WTC11 (cell line): ENCODE data around the gene GRK1. TPM values are rescaled to one million over a fixed set of nuclear protein-coding genes. Genes with fewer than 3 reads are reported as not detected.

Source experiments
- ATAC-seq: fragments of 200-7000 bp; cut with Tn5 transposase; 2 replicates; pipeline ENCODE4 v1.10.0; 2021; ENCODE audit warnings: mild to moderate bottlenecking, moderate library complexity
- CTCF ChIA-PET: fragments of 300-600 bp; sonication (Branson Sonifier 250); formaldehyde crosslinking; loops from one replicate; lab custom pipeline; 2021; ENCODE audit warnings: antibody characterized with exemption; lab: Charles Lee
- POLR2A ChIA-PET: fragments of 350-600 bp; sonication (Branson Sonifier 250); formaldehyde crosslinking; loops from one replicate; lab custom pipeline; 2021; ENCODE audit warnings: antibody characterized with exemption; lab: Charles Lee
- DNase-seq: peaks from one replicate; pipeline ENCODE4 v3.0.0; 2021; ENCODE audit warnings: low spot score
- H3K27ac Mint-ChIP-seq: 2 replicates; pipeline ENCODE4 v1.8.0; 2021; ENCODE audit warnings: mixed read lengths
- H3K27me3 Mint-ChIP-seq: 2 replicates; pipeline ENCODE4 v1.8.0; 2021; ENCODE audit warnings: low read depth, mild to moderate bottlenecking, moderate library complexity, mixed read lengths
- H3K36me3 Mint-ChIP-seq: 2 replicates; pipeline ENCODE4 v1.8.0; 2021; ENCODE audit warnings: mixed read lengths
- H3K4me1 Mint-ChIP-seq: 2 replicates; pipeline ENCODE4 v1.8.0; 2022; ENCODE audit warnings: mixed read lengths
- H3K4me3 Mint-ChIP-seq: 2 replicates; pipeline ENCODE4 v1.8.0; 2021; ENCODE audit warnings: mild to moderate bottlenecking, moderate library complexity, mixed read lengths
- H3K9me3 Mint-ChIP-seq: 2 replicates; pipeline ENCODE4 v1.8.0; 2021; ENCODE audit warnings: mixed read lengths
- CBFB ChIP-seq: sonication (generic); formaldehyde crosslinking; IDR thresholded peaks from 2 replicates; pipeline ENCODE4 v1.8.1; 2022; ENCODE audit warnings: mild to moderate bottlenecking, low read depth, missing genetic modification reagents
- CREM ChIP-seq: sonication (generic); formaldehyde crosslinking; IDR thresholded peaks from 2 replicates; pipeline ENCODE4 v1.8.1; 2022; ENCODE audit warnings: mild to moderate bottlenecking, missing genetic modification reagents, moderate library complexity
- ELF4 ChIP-seq: sonication (generic); formaldehyde crosslinking; IDR thresholded peaks from 2 replicates; pipeline ENCODE4 v1.8.1; 2022; ENCODE audit warnings: low read depth, mild to moderate bottlenecking, moderate library complexity, missing genetic modification reagents
- FOXJ3 ChIP-seq: sonication (generic); formaldehyde crosslinking; IDR thresholded peaks from 2 replicates; pipeline ENCODE4 v1.9.0; 2021; ENCODE audit warnings: missing genetic modification reagents, mild to moderate bottlenecking, borderline replicate concordance
- FOXP1 ChIP-seq: sonication (generic); formaldehyde crosslinking; IDR thresholded peaks from 2 replicates; pipeline ENCODE4 v1.8.0; 2022; ENCODE audit warnings: missing genetic modification reagents, mild to moderate bottlenecking, moderate library complexity, borderline replicate concordance
- GABPB1 ChIP-seq: sonication (generic); formaldehyde crosslinking; IDR thresholded peaks from 2 replicates; pipeline ENCODE4 v1.8.1; 2023; ENCODE audit warnings: mild to moderate bottlenecking, missing genetic modification reagents
- GRHL2 ChIP-seq: fragments of 250-450 bp; sonication (Bioruptor Pico); IDR thresholded peaks from 2 replicates; pipeline ENCODE4 v1.8.0; 2022; ENCODE audit warnings: mild to moderate bottlenecking, moderate library complexity; ENCODE audit not compliant: insufficient replicate concordance, severe bottlenecking
- HMGA2 ChIP-seq: fragments of 250-450 bp; sonication (Bioruptor Pico); IDR thresholded peaks from 2 replicates; pipeline ENCODE4 v1.4.0; 2021; ENCODE audit warnings: mild to moderate bottlenecking, moderate library complexity
- MXD4 ChIP-seq: fragments of 250-450 bp; sonication (Bioruptor Pico); IDR thresholded peaks from 2 replicates; pipeline ENCODE4 v1.8.0; 2021; ENCODE audit warnings: mild to moderate bottlenecking, moderate library complexity, borderline replicate concordance
- OVOL2 ChIP-seq: fragments of 250-450 bp; sonication (Bioruptor Pico); IDR thresholded peaks from 2 replicates; pipeline ENCODE4 v1.9.0; 2021; ENCODE audit warnings: mild to moderate bottlenecking, borderline replicate concordance
- RORB ChIP-seq: fragments of 250-450 bp; sonication (Bioruptor Pico); IDR thresholded peaks from 2 replicates; pipeline ENCODE4 v1.9.0; 2021; ENCODE audit warnings: mild to moderate bottlenecking
- TCF7 ChIP-seq: sonication (generic); formaldehyde crosslinking; IDR thresholded peaks from 2 replicates; pipeline ENCODE4 v1.8.0; 2022; ENCODE audit warnings: mild to moderate bottlenecking, low read depth, missing genetic modification reagents, moderate library complexity
- TEAD4 ChIP-seq: sonication (generic); formaldehyde crosslinking; IDR thresholded peaks from 2 replicates; pipeline ENCODE4 v1.8.0; 2022; ENCODE audit warnings: mild to moderate bottlenecking, missing genetic modification reagents
- ZNF138 ChIP-seq: sonication (generic); formaldehyde crosslinking; conservative IDR thresholded peaks from 2 replicates; pipeline ENCODE4 v1.8.1; 2022; ENCODE audit warnings: mild to moderate bottlenecking, moderate library complexity, missing genetic modification reagents
- ZNF219 ChIP-seq: sonication (generic); formaldehyde crosslinking; IDR thresholded peaks from 2 replicates; pipeline ENCODE4 v1.8.0; 2023; ENCODE audit warnings: missing genetic modification reagents, mild to moderate bottlenecking, borderline replicate concordance
- ZNF317 ChIP-seq: sonication (generic); formaldehyde crosslinking; IDR thresholded peaks from 2 replicates; pipeline ENCODE4 v1.8.1; 2023; ENCODE audit warnings: low read depth, mild to moderate bottlenecking, moderate library complexity, missing genetic modification reagents, borderline replicate concordance
- total RNA-seq: library from RNA; stranded (reverse); gene quantifications from 3 replicates; pipeline ENCODE4 v1.2.3, GENCODE V29; 2021
- TF ChIP-seq, protein P1 (sequence below): sonication (generic); formaldehyde crosslinking; IDR thresholded peaks from 2 replicates; pipeline ENCODE4 v1.8.1; 2023; ENCODE audit warnings: mild to moderate bottlenecking, missing genetic modification reagents
- TF ChIP-seq, protein P2 (sequence below): sonication (generic); formaldehyde crosslinking; IDR thresholded peaks from 2 replicates; pipeline ENCODE4 v1.8.1; 2022; ENCODE audit warnings: low read depth, missing genetic modification reagents, borderline replicate concordance
- TF ChIP-seq, protein P3 (sequence below): sonication (generic); formaldehyde crosslinking; IDR thresholded peaks from 2 replicates; pipeline ENCODE4 v1.8.1; 2023; ENCODE audit warnings: mild to moderate bottlenecking, missing genetic modification reagents, moderate library complexity
- TF ChIP-seq, protein P4 (sequence below): sonication (generic); formaldehyde crosslinking; IDR thresholded peaks from 2 replicates; pipeline ENCODE4 v1.8.1; 2022; ENCODE audit warnings: mild to moderate bottlenecking, missing genetic modification reagents, moderate library complexity, borderline replicate concordance
- TF ChIP-seq, protein P5 (sequence below): sonication (generic); formaldehyde crosslinking; IDR thresholded peaks from 2 replicates; pipeline ENCODE4 v1.8.0; 2022; ENCODE audit warnings: missing genetic modification reagents
- TF ChIP-seq, protein P6 (sequence below): fragments of 250-450 bp; sonication (Bioruptor Pico); IDR thresholded peaks from 2 replicates; pipeline ENCODE4 v2.1.2; 2022; ENCODE audit warnings: mild to moderate bottlenecking, moderate library complexity
- TF ChIP-seq, protein P7 (sequence below): fragments of 250-450 bp; sonication (Bioruptor Pico); IDR thresholded peaks from 2 replicates; pipeline ENCODE4 v1.9.0; 2021; ENCODE audit warnings: mild to moderate bottlenecking

GRK1 gene
- total RNA-seq, 1 experiment from 2014 or later = 0.17 TPM

DNA sequence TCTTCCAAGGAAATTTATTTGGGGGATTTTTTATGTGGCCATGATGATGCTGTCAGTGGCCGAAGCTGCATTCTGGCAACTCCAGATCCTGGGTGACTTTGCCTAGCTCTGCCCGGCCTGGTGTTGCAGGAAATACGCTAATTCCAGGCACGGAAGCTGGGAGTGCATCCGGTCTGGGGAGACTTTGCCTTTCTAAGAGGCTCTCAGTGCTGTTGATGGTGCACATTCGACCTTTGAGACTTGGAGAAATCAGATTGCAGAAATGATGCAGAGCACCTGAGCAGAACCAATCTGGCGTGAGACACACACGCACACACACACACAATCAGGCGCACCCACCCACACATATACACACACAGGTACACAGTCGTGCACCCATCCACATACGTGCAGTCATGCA lies 86.2 kb downstream of the GRK1 start (continued):
- TF ChIP-seq, protein P1, sequence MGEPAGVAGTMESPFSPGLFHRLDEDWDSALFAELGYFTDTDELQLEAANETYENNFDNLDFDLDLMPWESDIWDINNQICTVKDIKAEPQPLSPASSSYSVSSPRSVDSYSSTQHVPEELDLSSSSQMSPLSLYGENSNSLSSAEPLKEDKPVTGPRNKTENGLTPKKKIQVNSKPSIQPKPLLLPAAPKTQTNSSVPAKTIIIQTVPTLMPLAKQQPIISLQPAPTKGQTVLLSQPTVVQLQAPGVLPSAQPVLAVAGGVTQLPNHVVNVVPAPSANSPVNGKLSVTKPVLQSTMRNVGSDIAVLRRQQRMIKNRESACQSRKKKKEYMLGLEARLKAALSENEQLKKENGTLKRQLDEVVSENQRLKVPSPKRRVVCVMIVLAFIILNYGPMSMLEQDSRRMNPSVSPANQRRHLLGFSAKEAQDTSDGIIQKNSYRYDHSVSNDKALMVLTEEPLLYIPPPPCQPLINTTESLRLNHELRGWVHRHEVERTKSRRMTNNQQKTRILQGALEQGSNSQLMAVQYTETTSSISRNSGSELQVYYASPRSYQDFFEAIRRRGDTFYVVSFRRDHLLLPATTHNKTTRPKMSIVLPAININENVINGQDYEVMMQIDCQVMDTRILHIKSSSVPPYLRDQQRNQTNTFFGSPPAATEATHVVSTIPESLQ (CRISPR knock-in tag) = no peak
- TF ChIP-seq, protein P2, sequence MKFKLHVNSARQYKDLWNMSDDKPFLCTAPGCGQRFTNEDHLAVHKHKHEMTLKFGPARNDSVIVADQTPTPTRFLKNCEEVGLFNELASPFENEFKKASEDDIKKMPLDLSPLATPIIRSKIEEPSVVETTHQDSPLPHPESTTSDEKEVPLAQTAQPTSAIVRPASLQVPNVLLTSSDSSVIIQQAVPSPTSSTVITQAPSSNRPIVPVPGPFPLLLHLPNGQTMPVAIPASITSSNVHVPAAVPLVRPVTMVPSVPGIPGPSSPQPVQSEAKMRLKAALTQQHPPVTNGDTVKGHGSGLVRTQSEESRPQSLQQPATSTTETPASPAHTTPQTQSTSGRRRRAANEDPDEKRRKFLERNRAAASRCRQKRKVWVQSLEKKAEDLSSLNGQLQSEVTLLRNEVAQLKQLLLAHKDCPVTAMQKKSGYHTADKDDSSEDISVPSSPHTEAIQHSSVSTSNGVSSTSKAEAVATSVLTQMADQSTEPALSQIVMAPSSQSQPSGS (CRISPR knock-in tag) = no peak
- no peak for TF ChIP-seq GABPB1 (CRISPR knock-in tag)
- TF ChIP-seq OVOL2 = no peak
- TF ChIP-seq, protein P3, sequence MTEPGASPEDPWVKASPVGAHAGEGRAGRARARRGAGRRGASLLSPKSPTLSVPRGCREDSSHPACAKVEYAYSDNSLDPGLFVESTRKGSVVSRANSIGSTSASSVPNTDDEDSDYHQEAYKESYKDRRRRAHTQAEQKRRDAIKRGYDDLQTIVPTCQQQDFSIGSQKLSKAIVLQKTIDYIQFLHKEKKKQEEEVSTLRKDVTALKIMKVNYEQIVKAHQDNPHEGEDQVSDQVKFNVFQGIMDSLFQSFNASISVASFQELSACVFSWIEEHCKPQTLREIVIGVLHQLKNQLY (CRISPR knock-in tag) = no peak

DNA sequence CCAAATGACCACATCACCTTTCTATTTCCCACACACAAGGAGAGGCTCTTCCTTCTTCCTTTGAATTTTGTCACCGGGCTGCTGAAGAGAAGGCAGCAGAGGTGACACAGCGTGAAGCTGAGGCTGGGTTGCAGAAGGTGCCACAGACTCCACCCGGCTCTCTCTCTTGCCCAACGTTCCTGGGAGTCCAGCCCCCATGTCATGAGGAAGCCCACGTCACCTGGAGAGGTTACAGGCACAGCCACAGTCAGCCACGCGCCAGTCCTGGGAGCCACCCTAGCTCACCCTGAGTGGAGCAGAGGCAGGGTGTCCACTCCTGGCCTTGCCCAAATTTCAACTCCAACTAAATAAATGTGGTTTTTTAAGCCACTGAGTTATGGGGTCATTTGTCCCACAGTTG lies 87.2 kb downstream of the GRK1 start:
- H3K4me3 Mint-ChIP-seq = no peak overlapping the region

More for the DNA sequence above, 87.2 kb downstream of the GRK1 start:
- TF ChIP-seq GRHL2 (CRISPR knock-in tag) (no peak), ZNF317 (CRISPR knock-in tag) (no peak), CREM (CRISPR knock-in tag) (no peak), TEAD4 (no peak), RORB (CRISPR knock-in tag) (no peak), MXD4 (CRISPR knock-in tag) (no peak), FOXJ3 (no peak), ZNF219 (no peak), TCF7 (CRISPR knock-in tag) (no peak), HMGA2 (CRISPR knock-in tag) (no peak), FOXP1 (CRISPR knock-in tag) (no peak), ZNF138 (CRISPR knock-in tag) (no peak), ELF4 (CRISPR knock-in tag) (no peak), CBFB (CRISPR knock-in tag) (no peak)
- TF ChIP-seq, protein P4, sequence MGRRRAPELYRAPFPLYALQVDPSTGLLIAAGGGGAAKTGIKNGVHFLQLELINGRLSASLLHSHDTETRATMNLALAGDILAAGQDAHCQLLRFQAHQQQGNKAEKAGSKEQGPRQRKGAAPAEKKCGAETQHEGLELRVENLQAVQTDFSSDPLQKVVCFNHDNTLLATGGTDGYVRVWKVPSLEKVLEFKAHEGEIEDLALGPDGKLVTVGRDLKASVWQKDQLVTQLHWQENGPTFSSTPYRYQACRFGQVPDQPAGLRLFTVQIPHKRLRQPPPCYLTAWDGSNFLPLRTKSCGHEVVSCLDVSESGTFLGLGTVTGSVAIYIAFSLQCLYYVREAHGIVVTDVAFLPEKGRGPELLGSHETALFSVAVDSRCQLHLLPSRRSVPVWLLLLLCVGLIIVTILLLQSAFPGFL (CRISPR knock-in tag) = no peak
- TF ChIP-seq, protein P5, sequence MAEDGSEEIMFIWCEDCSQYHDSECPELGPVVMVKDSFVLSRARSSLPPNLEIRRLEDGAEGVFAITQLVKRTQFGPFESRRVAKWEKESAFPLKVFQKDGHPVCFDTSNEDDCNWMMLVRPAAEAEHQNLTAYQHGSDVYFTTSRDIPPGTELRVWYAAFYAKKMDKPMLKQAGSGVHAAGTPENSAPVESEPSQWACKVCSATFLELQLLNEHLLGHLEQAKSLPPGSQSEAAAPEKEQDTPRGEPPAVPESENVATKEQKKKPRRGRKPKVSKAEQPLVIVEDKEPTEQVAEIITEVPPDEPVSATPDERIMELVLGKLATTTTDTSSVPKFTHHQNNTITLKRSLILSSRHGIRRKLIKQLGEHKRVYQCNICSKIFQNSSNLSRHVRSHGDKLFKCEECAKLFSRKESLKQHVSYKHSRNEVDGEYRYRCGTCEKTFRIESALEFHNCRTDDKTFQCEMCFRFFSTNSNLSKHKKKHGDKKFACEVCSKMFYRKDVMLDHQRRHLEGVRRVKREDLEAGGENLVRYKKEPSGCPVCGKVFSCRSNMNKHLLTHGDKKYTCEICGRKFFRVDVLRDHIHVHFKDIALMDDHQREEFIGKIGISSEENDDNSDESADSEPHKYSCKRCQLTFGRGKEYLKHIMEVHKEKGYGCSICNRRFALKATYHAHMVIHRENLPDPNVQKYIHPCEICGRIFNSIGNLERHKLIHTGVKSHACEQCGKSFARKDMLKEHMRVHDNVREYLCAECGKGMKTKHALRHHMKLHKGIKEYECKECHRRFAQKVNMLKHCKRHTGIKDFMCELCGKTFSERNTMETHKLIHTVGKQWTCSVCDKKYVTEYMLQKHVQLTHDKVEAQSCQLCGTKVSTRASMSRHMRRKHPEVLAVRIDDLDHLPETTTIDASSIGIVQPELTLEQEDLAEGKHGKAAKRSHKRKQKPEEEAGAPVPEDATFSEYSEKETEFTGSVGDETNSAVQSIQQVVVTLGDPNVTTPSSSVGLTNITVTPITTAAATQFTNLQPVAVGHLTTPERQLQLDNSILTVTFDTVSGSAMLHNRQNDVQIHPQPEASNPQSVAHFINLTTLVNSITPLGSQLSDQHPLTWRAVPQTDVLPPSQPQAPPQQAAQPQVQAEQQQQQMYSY = no peak
- TF ChIP-seq, protein P6, sequence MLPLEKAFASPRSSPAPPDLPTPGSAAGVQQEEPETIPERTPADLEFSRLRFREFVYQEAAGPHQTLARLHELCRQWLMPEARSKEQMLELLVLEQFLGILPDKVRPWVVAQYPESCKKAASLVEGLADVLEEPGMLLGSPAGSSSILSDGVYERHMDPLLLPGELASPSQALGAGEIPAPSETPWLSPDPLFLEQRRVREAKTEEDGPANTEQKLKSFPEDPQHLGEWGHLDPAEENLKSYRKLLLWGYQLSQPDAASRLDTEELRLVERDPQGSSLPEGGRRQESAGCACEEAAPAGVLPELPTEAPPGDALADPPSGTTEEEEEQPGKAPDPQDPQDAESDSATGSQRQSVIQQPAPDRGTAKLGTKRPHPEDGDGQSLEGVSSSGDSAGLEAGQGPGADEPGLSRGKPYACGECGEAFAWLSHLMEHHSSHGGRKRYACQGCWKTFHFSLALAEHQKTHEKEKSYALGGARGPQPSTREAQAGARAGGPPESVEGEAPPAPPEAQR (CRISPR knock-in tag) = no peak
- TF ChIP-seq, protein P7, sequence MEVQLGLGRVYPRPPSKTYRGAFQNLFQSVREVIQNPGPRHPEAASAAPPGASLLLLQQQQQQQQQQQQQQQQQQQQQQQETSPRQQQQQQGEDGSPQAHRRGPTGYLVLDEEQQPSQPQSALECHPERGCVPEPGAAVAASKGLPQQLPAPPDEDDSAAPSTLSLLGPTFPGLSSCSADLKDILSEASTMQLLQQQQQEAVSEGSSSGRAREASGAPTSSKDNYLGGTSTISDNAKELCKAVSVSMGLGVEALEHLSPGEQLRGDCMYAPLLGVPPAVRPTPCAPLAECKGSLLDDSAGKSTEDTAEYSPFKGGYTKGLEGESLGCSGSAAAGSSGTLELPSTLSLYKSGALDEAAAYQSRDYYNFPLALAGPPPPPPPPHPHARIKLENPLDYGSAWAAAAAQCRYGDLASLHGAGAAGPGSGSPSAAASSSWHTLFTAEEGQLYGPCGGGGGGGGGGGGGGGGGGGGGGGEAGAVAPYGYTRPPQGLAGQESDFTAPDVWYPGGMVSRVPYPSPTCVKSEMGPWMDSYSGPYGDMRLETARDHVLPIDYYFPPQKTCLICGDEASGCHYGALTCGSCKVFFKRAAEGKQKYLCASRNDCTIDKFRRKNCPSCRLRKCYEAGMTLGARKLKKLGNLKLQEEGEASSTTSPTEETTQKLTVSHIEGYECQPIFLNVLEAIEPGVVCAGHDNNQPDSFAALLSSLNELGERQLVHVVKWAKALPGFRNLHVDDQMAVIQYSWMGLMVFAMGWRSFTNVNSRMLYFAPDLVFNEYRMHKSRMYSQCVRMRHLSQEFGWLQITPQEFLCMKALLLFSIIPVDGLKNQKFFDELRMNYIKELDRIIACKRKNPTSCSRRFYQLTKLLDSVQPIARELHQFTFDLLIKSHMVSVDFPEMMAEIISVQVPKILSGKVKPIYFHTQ = no peak
- TF ChIP-seq, all 79 proteins: peak for 0
- ChIA-PET CTCF (interaction anchor here (1.0 kb wide), 1 partner anchor 12 kb away, joined by 3 read pairs; no protein-coding TSS in a partner anchor), POLR2A (no interaction called here)
- peaks cover 21% of the 10 kb centered on the region for H3K27me3 Mint-ChIP-seq
- peaks cover 7% of the 10 kb centered on the region for H3K4me1 Mint-ChIP-seq
- H3K9me3 Mint-ChIP-seq = peaks cover 32% of the 10 kb centered on the region
- H3K27ac Mint-ChIP-seq = no peak overlapping the region
- ATAC-seq = no peak
- H3K36me3 Mint-ChIP-seq = peaks cover 15% of the 10 kb centered on the region
- no peak for DNase-seq
